GM19397 (cell line): ENCODE results near the gene CYBA.

Experiments
- ATAC-seq: cut with Tn5 transposase; IDR thresholded peaks from one replicate; pipeline ENCODE4 v1.9.1; 2021; ENCODE audit warnings: mild to moderate bottlenecking, moderate library complexity; ENCODE audit not compliant: unreplicated experiment

Gene CYBA

GRCh38 chr16:88650749-88651275 lies at the start of gene CYBA:
Gene CYBA (minus strand): TSS chr16:88651053. CDS start chr16:88651013, 40 bp downstream.
- ATAC-seq, result peak; percentile 65

DNA sequence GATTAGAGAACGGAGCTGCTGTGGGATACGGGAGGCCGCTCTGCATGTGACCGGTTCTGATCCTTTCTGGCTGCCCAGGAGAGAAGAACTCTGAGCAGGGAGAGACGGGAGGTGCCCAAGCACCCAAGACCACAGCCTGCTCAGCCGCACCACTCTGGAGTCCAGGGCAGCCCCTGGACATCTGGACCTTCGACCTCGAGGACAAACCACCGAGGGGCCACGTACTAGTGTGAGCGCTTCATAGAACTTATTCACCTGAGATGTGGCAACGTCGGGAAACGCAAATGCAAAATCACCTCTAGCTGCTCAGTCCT lies 49.4 kb upstream of the CYBA start:
- no peak for ATAC-seq

DNA sequence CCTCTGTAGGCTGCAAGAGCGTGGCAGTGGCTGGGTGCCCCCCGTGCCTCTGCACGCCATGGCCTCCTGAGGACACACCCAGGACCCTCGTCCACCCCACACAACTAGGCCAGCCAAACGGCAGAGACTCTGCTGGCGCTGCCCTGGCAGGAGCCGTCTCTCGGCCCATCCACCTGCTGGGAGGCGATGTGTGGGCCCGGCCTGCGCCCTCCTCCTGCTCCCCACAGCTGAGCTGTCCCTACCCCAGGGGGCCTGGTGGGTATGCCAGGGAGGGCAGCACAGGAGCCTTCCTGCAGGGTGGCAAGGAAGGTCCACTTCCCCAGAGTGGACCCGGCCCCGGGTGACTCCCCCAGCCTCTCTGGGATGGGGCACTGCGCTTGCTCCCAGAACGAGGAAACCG lies 48.3 kb upstream of the CYBA start:
- ATAC-seq, result no peak

DNA sequence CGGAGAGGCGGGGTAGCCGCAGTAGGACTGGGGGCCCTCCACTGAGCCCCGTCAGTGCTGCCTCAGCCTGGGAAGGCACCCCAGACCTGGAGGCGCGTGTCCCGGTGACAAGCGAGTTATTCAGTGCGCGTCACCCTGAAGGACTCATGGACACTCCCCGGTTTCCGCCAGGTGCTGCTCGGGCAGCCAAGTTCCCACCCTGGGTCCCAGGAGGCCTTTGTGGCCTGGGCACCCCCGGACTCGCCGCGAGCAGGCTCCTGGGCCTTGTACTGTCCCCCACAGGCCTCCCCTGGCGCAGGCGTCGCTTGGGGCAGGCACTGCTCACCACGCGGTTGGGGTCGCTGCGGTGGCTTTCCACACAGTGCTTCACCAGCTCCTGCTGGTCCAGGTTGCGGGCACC lies 47.8 kb upstream of the CYBA start:
- ATAC-seq, result no peak

DNA sequence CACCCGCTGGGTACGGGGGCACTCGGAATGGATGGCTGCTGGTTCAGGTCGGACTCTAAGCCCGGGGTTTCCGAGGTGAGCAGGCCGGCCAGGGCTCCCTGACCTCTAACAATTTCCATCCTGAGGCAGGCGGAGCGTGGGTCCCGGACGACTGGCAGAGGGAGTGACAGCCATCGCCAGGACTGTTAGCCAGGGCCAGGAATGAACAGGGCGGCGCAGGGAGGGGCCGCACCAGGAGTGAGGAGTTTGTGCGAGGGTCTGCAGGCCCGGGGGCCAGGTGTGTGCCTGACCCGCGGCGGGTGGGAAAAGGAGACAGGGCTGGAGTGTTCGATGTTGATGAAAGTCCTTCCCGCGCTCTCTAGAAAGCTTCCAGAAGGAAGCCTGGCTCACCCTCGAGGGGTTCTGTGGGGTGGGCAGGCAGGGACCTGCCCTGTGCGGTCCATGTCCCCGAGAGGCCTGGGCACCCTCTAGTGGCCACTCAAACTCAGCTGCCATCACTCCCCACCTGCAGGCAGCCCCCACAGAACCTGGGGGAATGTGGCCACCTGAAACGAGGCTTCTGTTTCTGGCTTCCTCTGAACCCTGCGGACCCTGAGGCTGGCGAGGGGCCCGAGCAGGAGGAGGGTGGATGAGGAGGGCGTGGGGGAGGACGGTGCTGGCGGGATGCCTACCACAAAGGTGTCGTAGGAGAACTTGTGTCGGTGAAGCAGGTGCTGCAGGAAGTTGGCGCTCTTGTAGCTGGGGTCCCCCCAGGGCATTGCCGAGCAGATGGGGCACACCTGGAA lies 47.2 kb upstream of the CYBA start:
- no peak for ATAC-seq

DNA sequence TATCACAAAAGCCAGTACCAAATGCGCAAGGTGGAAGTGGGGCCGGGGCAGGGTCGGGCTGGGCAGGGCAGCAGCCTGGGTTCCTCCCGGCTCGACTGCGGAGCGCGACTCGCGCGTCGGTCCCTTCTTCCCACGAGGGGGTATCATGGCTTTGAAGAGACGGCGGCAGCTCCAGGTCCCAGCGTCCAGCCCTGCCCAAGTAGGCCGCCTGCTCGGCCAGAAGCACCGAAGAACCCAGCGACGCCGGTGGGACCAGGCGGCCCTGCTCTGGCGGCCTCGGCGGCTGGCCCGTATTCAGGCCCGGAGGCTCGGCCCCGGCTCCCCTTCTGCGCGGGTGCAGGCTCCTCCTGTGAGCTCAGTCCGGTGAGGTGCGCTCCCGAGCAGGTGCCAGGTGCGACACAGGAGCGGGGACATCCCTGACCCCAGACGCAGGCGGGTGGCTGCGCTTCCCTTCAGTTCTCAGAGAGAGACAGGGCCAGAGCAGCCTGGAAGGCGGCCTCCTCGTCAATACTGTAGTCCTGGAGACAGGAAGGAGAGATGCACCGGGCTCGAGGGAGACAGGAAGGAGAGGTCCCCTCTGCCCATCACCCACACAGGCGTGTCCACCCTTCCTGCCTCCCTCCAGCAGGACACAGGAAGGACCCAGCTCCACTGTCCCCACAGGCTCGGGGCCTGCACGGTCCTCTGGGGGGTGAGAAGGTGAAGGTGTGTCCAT lies 46.4 kb upstream of the CYBA start:
- no peak for ATAC-seq

DNA sequence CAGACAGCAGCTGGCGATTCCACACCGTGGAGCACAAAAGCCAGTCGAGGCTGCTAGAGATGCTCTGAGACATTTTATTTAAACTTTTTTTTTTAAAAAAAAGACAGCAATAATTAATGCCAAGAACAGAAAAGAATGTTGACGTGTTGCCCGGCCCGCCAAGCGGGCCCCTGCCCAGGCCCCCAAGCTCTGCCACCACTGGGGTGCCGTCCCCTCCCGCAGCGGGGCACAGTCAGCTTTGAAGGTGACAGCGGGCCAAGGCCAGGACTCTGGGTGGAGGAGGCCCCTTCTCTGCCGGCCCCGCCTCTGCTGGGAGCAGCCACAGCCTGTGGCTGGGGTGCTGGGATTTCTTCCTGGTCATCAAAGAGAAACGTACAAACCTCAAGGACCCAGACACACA lies 45.6 kb upstream of the CYBA start:
- ATAC-seq, result no peak

- no peak for ATAC-seq
These were observed 44.9 kb upstream of the CYBA start for GRCh38 chr16:88695753-88696152.

GRCh38 chr16:88695218-88695617 lies 44.4 kb upstream of the CYBA start:
- no peak for ATAC-seq

DNA sequence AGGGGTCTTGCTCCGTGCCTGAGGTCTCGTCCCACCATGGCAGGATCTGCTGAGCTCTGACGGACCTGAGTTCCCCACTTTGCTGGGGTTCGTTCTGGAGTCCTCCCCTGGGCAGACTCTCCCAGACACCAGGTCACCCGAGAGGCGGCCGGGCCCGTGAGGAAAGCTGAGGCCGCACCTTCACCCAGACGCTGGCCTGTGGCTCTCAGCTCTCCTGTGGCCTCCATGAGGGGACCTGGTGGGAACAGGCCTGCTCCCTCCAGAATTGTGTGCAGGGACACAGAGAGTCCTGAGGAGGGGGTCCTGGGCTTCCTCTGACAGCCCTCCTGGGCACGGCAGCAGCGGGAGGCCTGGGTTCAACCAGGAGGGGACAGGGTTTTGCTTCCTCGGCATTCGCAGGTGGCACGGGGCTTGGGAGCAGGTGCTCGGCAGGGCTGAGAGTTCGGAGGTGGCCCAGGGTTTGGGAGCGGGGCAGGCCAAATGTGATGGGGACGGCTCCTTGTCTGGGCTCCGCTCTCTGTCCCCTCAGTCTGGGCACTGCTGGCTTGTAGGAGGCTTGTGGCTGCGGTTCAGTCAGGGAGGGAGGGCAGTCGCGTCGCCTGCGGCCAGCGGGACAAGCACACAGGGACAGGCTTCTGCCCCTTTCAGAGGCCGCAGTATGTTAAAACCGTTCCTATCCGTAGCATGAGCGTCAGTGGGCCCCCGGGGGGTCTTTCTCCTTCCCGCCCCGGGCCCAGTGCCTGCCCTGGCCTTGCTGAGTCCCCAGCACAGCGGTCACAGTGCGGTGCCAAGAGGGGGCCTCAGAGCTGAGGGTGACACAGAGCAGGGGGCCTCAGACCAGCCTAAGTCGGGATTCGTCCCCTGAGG lies 43.6 kb upstream of the CYBA start:
- ATAC-seq, result no peak

GRCh38 chr16:88693420-88694177 lies 42.7 kb upstream of the CYBA start:
- ATAC-seq, result no peak

DNA sequence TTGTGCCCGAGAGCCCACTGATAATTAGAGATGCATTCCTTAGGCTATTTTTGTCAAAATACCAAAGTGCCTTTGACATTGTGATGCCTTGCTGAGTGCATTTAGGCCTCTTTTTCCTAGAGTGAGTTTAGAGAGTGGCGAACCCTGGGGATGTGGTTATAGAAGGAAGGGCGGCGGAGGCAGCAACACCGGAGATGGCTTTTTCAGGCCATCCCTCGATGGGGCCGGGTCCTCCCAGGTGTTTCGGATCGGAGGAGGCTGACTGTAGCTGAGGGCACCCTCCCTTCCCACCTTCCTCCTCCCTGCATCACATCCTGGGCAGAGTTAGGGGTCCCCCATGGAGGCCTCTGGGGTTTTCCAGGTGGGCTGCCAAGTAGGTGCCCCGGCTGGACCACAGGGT lies 42.0 kb upstream of the CYBA start:
- ATAC-seq, result no peak

- no peak for ATAC-seq
These were observed 41.2 kb upstream of the CYBA start for GRCh38 chr16:88691924-88692560.

DNA sequence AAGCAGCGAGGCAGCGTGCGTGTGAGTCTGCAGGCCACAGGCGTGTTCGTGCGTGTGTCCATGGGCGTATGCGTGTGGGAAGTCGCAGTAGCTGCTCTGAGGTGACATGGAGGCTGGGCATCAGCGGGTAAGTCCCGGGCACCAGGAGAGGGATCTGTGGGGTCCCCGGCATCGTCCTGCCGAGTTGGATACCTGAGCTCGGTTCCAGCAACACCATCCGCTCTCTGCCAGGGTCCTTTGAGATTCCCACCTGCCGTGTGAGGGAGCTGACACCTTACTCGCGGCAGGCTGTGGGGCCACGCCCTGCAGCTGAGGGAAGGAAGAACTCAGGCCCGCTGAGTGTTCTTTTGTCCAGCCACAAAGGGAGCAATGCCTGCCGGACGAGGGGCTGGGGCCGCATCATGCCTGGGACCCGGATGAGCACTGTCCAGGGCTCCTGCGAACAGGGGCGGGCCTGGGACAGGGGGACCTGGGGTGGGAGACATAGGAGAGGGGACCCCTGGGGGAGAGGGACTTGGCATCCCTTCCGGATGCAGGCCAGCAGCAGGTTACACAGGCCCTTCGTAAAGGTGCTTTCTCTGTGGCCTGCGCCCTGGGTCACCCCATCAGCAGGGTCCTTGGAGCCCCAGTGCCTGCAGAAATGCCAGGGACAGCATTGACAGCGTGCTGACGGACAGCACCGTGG lies 40.4 kb upstream of the CYBA start:
- no peak for ATAC-seq

DNA sequence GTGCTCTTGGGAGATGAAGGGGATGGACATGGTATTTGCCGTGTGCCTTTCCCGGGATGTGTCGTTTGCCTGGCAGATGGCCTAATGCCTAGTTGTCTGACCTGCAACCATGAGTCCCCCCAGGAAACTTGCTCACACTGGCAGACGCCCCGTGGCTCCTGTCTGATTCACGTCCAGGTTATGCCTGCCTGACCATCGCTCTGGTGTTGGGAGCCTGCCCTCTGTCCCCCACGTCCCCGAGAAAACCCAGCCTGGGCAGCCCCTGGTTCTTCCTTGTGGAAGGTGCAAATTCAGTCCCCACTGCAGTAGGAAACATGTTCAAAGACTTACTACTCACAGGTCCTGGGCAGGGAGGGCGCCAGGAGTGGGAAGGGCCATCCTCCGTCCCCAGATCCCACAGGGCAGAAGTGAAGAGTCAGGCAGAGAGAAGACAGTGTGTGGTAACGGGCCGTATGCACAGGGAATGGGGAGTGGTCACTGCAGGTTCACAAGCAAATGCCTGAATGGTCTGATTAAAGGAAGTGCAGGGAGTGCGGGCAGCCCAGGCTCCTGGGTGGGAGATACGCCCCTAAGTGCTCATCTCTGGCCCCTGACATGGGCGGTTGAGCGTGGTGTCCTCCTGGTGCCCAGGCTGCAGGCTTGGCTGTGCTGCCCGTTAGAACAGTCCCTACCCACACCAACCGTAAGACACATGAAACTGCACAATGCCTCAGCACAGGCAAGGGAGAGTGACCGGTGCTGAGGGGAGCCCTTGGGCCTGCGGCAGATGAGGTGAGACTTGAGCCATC lies 39.7 kb upstream of the CYBA start:
- no peak for ATAC-seq

GRCh38 chr16:88688013-88688778 lies 37.3 kb upstream of the CYBA start:
- ATAC-seq, result no peak

DNA sequence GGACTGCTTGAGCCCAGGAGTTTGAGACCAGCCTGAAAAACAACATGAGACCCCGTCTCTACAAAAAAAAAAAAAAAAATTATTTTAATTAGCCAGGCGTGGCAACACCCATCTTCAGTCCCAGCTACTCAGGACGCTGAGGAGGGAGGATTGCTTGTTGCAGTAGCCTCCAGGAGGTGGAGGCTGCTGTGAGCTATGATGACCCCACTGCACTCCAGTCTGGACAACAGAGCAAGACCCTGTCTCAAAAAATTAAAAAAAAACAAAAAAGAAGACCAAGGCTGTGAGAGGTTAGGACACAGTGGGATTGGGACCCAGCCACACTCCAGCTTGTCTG lies 36.8 kb upstream of the CYBA start:
- ATAC-seq, result no peak

DNA sequence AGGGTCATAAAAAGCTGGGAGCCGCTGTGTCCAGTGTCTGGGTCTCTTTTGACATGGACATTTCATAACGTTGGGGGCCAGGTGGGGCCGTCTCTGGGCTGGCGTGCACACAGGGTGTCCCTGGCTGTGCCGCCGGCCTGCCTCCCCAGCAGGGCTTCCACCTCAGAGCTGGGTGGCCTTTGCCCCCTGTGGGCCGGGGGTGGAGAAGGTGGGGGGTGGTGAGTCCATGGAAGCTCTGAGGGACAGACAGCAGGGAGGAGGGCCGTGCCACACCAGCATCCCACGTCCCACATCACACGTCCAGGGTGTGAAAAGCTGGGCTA lies 36.4 kb upstream of the CYBA start:
- no peak for ATAC-seq
